OCI-LY1 (cell line): ENCODE results near the gene DNAJB6.

Source experiments
- EZH2 ChIP-seq: fragments of 200-600 bp; sonication (generic), shearing (Covaris generic); IDR thresholded peaks from 2 replicates; pipeline ENCODE4 v1.8.0; 2017; ENCODE audit warnings: borderline replicate concordance, mixed run types, mild to moderate bottlenecking, antibody characterized with exemption, low read length, moderate library complexity, mixed read lengths
- TF ChIP-seq, protein P1 (sequence below): fragments of 200-600 bp; sonication (generic), shearing (Covaris generic); IDR thresholded peaks from 2 replicates; pipeline ENCODE4 v1.5.1; 2017; ENCODE audit warnings: mild to moderate bottlenecking, antibody characterized with exemption, low read length, moderate library complexity, mixed read lengths

DNA sequence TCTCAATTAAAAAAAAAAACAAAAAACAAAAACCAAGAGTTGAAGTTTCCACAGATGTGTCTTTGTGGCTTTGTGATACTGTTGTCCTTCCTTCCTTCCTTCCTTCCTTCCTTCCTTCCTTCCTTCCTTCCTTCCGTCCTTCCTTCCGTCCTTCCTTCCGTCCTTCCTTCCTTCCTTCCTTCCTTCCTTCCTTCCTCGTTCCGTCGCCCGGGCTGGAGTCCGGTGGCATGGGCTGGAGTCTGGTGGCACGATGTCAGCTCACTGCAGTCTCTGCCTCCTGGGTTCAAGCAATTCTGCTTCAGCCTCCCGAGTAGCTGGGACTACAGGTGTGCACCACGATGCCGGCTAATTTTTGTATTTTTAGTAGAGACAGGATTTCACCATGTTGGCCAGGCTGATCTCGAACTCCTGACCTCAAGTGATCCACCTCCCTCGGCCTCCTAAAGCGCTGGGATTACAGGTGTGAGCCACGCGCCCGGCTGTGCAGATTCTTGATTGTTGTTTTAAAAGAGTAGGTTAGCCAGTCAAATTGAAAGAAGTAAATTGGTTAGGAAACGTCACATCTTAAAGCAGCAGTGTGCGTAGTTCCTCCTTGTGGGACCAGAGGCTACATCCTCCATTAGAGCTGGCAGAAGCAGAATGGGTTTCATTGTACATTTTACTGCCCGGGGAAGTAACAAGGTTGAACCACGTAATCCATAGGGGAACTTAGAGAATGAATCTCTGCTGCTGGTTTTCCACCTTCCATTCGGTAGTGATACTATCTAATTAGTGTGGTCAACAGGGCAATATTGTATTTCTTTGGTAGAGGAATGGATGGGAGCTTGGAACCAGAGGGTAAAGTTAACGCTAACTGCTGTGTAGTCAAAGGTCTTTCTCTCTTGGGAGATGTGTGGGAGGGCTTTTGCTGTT is 20.6 kb downstream of the DNAJB6 start:
- TF ChIP-seq, protein P1, sequence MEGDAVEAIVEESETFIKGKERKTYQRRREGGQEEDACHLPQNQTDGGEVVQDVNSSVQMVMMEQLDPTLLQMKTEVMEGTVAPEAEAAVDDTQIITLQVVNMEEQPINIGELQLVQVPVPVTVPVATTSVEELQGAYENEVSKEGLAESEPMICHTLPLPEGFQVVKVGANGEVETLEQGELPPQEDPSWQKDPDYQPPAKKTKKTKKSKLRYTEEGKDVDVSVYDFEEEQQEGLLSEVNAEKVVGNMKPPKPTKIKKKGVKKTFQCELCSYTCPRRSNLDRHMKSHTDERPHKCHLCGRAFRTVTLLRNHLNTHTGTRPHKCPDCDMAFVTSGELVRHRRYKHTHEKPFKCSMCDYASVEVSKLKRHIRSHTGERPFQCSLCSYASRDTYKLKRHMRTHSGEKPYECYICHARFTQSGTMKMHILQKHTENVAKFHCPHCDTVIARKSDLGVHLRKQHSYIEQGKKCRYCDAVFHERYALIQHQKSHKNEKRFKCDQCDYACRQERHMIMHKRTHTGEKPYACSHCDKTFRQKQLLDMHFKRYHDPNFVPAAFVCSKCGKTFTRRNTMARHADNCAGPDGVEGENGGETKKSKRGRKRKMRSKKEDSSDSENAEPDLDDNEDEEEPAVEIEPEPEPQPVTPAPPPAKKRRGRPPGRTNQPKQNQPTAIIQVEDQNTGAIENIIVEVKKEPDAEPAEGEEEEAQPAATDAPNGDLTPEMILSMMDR, result no peak
- no peak for TF ChIP-seq EZH2
